Mammary microvascular endothelial cell (primary cell): ENCODE data around the gene C1QL2. TPM values are rescaled to one million over a fixed set of nuclear protein-coding genes. Genes with fewer than 3 reads are reported as not detected.

Experiments used
- total RNA-seq: library from RNA; depleted of rRNA; stranded (reverse); fragments of >200 nt; gene quantifications from 2 replicates; pipeline ENCODE4 v1.2.3, GENCODE V29; 2015

Gene C1QL2
- total RNA-seq: not detected in 2 replicates

GRCh38 chr2:119158563-119159347 lies at the start of gene C1QL2:
Gene C1QL2 (minus strand): TSS chr2:119158751. CDS start chr2:119158269, 482 bp downstream.

Other genes starting within 250 kb of the C1QL2 start
- gene MARCO, start 216.6 kb downstream of the C1QL2 start, total RNA-seq: not detected in 2 replicates
- gene STEAP3, start 65.1 kb upstream of the C1QL2 start, total RNA-seq: 21.6 and 27.2 TPM in 2 replicates
- 7.6 and 16.2 TPM in 2 replicates for gene C2orf76, start 208.1 kb upstream of the C1QL2 start, total RNA-seq
- gene DBI, start 208.2 kb upstream of the C1QL2 start, total RNA-seq: 190 and 215 TPM in 2 replicates